ENCODE measurements around the gene EIF4G3. TPM values are rescaled to one million over a fixed set of nuclear protein-coding genes. Genes with fewer than 3 reads are reported as not detected.

EIF4G3 gene
- total and polyA plus RNA-seq, 2 of the 8 experiments (the other 6 are each of a cell fraction or from before 2014, with no cell fraction given), result 47.5 to 66.6 TPM

DNA sequence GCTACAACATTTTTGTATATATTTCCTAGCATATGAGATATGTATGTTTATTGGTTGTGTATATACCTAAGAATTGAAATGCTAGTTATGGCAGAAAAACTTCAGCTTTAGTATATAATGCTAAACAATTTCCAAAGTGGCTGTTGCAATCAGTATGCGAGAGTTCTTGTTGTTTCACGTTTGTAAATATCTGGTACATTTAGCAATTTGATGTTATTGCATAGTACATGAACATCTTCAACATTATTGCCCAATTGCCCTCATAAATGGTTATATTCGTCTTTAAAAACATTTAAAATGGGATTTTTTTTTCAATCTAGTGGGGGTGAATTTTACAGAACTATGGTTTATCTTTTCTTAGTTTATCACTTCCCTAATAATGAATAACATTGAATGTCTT lies 303.4 kb downstream of the EIF4G3 start:
- WGBS, 2 experiments (ENCODE audit: extremely low coverage in 1 of 2, insufficient coverage in 1 of 2, insufficient read length in 1 of 2, insufficient replicate concordance in 2 of 2, low coverage in 1 of 2, low lambda C conversion rate in 2 of 2, missing lambda C conversion rate in 1 of 2), result 90% methylated on average over 3 of the region's 3 CpGs; no CpG with 5 or more reads in 1 of the 2 experiments
- Histone ChIP-seq H2BK12ac (ENCODE audit: low read depth, low read length) (no peak overlapping the region), H3K27me3 (replicated peaks in 1 of 4; ENCODE audit: control insufficient read depth in 3 of 4, extremely low read depth in 1 of 4, insufficient read depth in 3 of 4, low read length in 3 of 4) (no peaks in the 10 kb centered on the region), H3K79me2 (ENCODE audit: control insufficient read depth in 1 of 2, insufficient read depth in 2 of 2, low read length in 2 of 2) (no peaks in the 10 kb centered on the region), H3K23me2 (ENCODE audit: low read depth, low read length) (no peaks in the 10 kb centered on the region), H4K91ac (replicated peaks; ENCODE audit: insufficient read length, low read length) (no peak overlapping the region), H3K79me1 (ENCODE audit: low read depth, low read length) (no peaks in the 10 kb centered on the region), H3K18ac (ENCODE audit: extremely low read depth, low read length) (no peak overlapping the region), H3K4me3 (ENCODE audit: extremely low read depth in 1 of 4, insufficient read depth in 2 of 4, low read depth in 3 of 4, low read length in 4 of 4) (no peak overlapping the region), H3K9me3 (ENCODE audit: insufficient read depth in 2 of 2, low read depth in 1 of 2, low read length in 1 of 2) (no peaks in the 10 kb centered on the region), H2BK120ac (replicated peaks; ENCODE audit: low read depth, low read length) (no peak overlapping the region), H3K27ac (ENCODE audit: low read depth, low read length) (no peak overlapping the region), H3K4me1 (replicated peaks in 1 of 4; ENCODE audit: control insufficient read depth in 3 of 4, insufficient read depth in 4 of 4, low read length in 3 of 4) (no peaks in the 10 kb centered on the region), H3K14ac (ENCODE audit: insufficient read length) (no peak overlapping the region), H3K9ac (replicated peaks in 1 of 4; ENCODE audit: extremely low read depth in 1 of 4, low read depth in 3 of 4, low read length in 3 of 4) (no peak overlapping the region), H4K20me1 (replicated peaks in 1 of 2; ENCODE audit: control insufficient read depth in 1 of 2, insufficient read depth in 2 of 2, low read length in 2 of 2) (no peaks in the 10 kb centered on the region), H3K56ac (replicated peaks; ENCODE audit: insufficient read length, low read depth, low read length) (no peak overlapping the region), H4K8ac (ENCODE audit: extremely low read depth, insufficient read depth, low read length) (no peak overlapping the region), H2BK5ac (ENCODE audit: low read depth, low read length) (no peak overlapping the region), H3K4ac (replicated peaks; ENCODE audit: insufficient read length, low read depth, low read length) (no peak overlapping the region), H3K23ac (ENCODE audit: insufficient read length) (no peak overlapping the region), H3K4me2 (ENCODE audit: insufficient read depth in 1 of 2, low read depth in 2 of 2, low read length in 2 of 2) (no peak overlapping the region), H3K36me3 (ENCODE audit: control insufficient read depth in 2 of 4, insufficient read depth in 4 of 4, low read length in 3 of 4) (peaks cover 0 to 4% (median 0%) of the 10 kb centered on the region in 4 experiments; a peak in 4 of 8 replicates), H2AK5ac (ENCODE audit: low read depth, low read length) (no peak overlapping the region), H2BK20ac (ENCODE audit: low read length) (no peak overlapping the region), H4K5ac (ENCODE audit: insufficient read length, low read depth, low read length) (no peak overlapping the region), H2BK15ac (ENCODE audit: low read length) (no peak overlapping the region), H2AFZ (ENCODE audit: low read length) (no peak overlapping the region)
- DNase-seq (ENCODE audit: low read depth in 1 of 2, low spot score in 2 of 2) (no peak), FAIRE-seq (no peak)
- ChIA-PET CTCF (ENCODE audit: partially characterized antibody) (no interaction called here), POLR2A (ENCODE audit: partially characterized antibody) (no interaction called here)
- no peak for TF ChIP-seq POLR2AphosphoS5 (IDR thresholded peaks at IDR 0.05; ENCODE audit: low read depth, low read length)
